MCF 10A (cell line): ENCODE results near the gene S100PBP. TPM values are rescaled to one million over a fixed set of nuclear protein-coding genes. Genes with fewer than 3 reads are reported as not detected.

ENCODE experiments used
- BruUV-seq: library from RNA; stranded (reverse); fragments of 400-500 nt; replicated peaks from 2 replicates; lab custom pipeline; 2021; lab: Mats Ljungman, UMichigan
- CTCF ChIA-PET: fragments of 300-600 bp; sonication (Branson Sonifier 250); formaldehyde crosslinking; extraction: SDS; loops from one replicate; lab custom pipeline; 2021; ENCODE audit warnings: antibody characterized with exemption, inconsistent platforms; lab: Yijun Ruan, JAX
- POLR2A ChIA-PET: fragments of 300-600, 350-650 bp; sonication (Branson Sonifier 250); formaldehyde crosslinking; extraction: SDS; loops from one replicate; lab custom pipeline; 2020; ENCODE audit warnings: antibody characterized with exemption, inconsistent platforms; lab: Yijun Ruan, JAX
- DNase-seq: peaks from one replicate; pipeline ENCODE4 v3.0.0-alpha.2; 2018; ENCODE audit not compliant: unreplicated experiment
- H3K27ac Mint-ChIP-seq: one replicate; pipeline ENCODE4 v1.8.0; 2022; ENCODE audit warnings: mild to moderate bottlenecking, low read depth, mixed read lengths; ENCODE audit not compliant: unreplicated experiment
- H3K27me3 Mint-ChIP-seq: one replicate; pipeline ENCODE4 v1.8.0; 2022; ENCODE audit warnings: mixed read lengths; ENCODE audit not compliant: insufficient read depth, unreplicated experiment
- H3K36me3 Mint-ChIP-seq: one replicate; pipeline ENCODE4 v1.8.0; 2022; ENCODE audit warnings: mild to moderate bottlenecking, moderate library complexity, mixed read lengths; ENCODE audit not compliant: insufficient read depth, unreplicated experiment
- H3K4me1 Mint-ChIP-seq: one replicate; pipeline ENCODE4 v1.8.0; 2022; ENCODE audit warnings: mixed read lengths; ENCODE audit not compliant: insufficient read depth, unreplicated experiment
- H3K4me3 Mint-ChIP-seq: one replicate; pipeline ENCODE4 v1.8.0; 2022; ENCODE audit warnings: mild to moderate bottlenecking, moderate library complexity, mixed read lengths; ENCODE audit not compliant: unreplicated experiment
- H3K9me3 Mint-ChIP-seq: one replicate; pipeline ENCODE4 v1.8.0; 2022; ENCODE audit warnings: mixed read lengths; ENCODE audit not compliant: unreplicated experiment
- CTCF ChIP-seq: fragments of 200-600 bp; IDR thresholded peaks from one replicate; pipeline ENCODE4 v1.8.0; 2022; ENCODE audit warnings: antibody characterized with exemption, mild to moderate bottlenecking; ENCODE audit not compliant: unreplicated experiment
- intact Hi-C: fragments of 100-400 bp; cut with micrococcal nuclease; formaldehyde crosslinking; loops from 2 replicates; pipeline ENCODE4 v1.14.1; 2022
- total RNA-seq: library from RNA; stranded (reverse); gene quantifications from 2 replicates; pipeline ENCODE4 v1.2.3, GENCODE V29; 2022

Gene S100PBP
- total RNA-seq, 1 experiment from 2014 or later: 24.4 TPM

- peaks cover 54% of the 10 kb centered on the region for H3K36me3 Mint-ChIP-seq
- no peak for DNase-seq
- TF ChIP-seq CTCF: no peak
- H3K4me1 Mint-ChIP-seq: no peaks in the 10 kb centered on the region
- intact Hi-C loops: no loop called here
- ChIA-PET POLR2A (interaction anchor here (0.6 kb wide), 1 partner anchor 150 kb away, joined by 3 read pairs; no protein-coding TSS in a partner anchor), CTCF (no interaction called here)
- H3K27ac Mint-ChIP-seq: no peak overlapping the region
- no peaks in the 10 kb centered on the region for H3K9me3 Mint-ChIP-seq
- H3K4me3 Mint-ChIP-seq: no peak overlapping the region
- no TSS peak for BruUV-seq
- no peaks in the 10 kb centered on the region for H3K27me3 Mint-ChIP-seq
Observed at GRCh38 chr1:32855861-32856617, 38.6 kb downstream of the S100PBP start.

- BruUV-seq: no TSS peak
- TF ChIP-seq CTCF: no peak
- no peaks in the 10 kb centered on the region for H3K27me3 Mint-ChIP-seq
- CTCF ChIA-PET: interaction anchor here (1.3 to 1.5 kb wide), 2 partner anchors 15 to 26 kb away, joined by 3 to 4 read pairs; no protein-coding TSS in a partner anchor
- no peak overlapping the region for H3K4me3 Mint-ChIP-seq
- H3K9me3 Mint-ChIP-seq: no peaks in the 10 kb centered on the region
- no peaks in the 10 kb centered on the region for H3K4me1 Mint-ChIP-seq
- H3K27ac Mint-ChIP-seq: no peak overlapping the region
- POLR2A ChIA-PET: no interaction called here
- no peak for DNase-seq
- intact Hi-C loops: no loop called here
- H3K36me3 Mint-ChIP-seq: peaks cover 59% of the 10 kb centered on the region
Observed at GRCh38 chr1:32858136-32858535, 40.7 kb downstream of the S100PBP start.

- Mint-ChIP-seq H3K36me3 (peaks cover 58% of the 10 kb centered on the region), H3K4me3 (no peak overlapping the region), H3K27me3 (no peaks in the 10 kb centered on the region), H3K27ac (no peak overlapping the region), H3K9me3 (no peaks in the 10 kb centered on the region), H3K4me1 (no peaks in the 10 kb centered on the region)
- no TSS peak for BruUV-seq
- TF ChIP-seq CTCF: no peak
- CTCF ChIA-PET: interaction anchor here (1.3 to 1.7 kb wide), 4 partner anchors 13 to 27 kb away, joined by 3 to 5 read pairs (median 4); no protein-coding TSS in a partner anchor
- no peak for DNase-seq
- POLR2A ChIA-PET: interaction anchor here (1.2 kb wide), 1 partner anchor 95 kb away, joined by 3 read pairs; no protein-coding TSS in a partner anchor
- intact Hi-C loops: no loop called here
Observed at GRCh38 chr1:32858791-32859190, 41.3 kb downstream of the S100PBP start.

GRCh38 chr1:32859915-32860314 is 42.5 kb downstream of the S100PBP start:
- BruUV-seq: no TSS peak
- no peaks in the 10 kb centered on the region for H3K27me3 Mint-ChIP-seq
- ChIA-PET POLR2A (interaction anchor here (0.7 to 1.2 kb wide), 3 partner anchors 94 to 228 kb away, joined by 3 to 4 read pairs (median 3); no protein-coding TSS in a partner anchor), CTCF (interaction anchor here (0.7 to 1.7 kb wide), 3 partner anchors 12 to 31 kb away, joined by 3 to 5 read pairs (median 3); no protein-coding TSS in a partner anchor)
- H3K36me3 Mint-ChIP-seq: peaks cover 46% of the 10 kb centered on the region
- H3K9me3 Mint-ChIP-seq: no peaks in the 10 kb centered on the region
- no peak for TF ChIP-seq CTCF
- intact Hi-C loops: no loop called here
- H3K4me3 Mint-ChIP-seq: no peak overlapping the region
- H3K4me1 Mint-ChIP-seq: no peaks in the 10 kb centered on the region
- no peak overlapping the region for H3K27ac Mint-ChIP-seq
- no peak for DNase-seq
